GM18502 (cell line): ENCODE results near the gene ARID3A.

Experiments used
- ATAC-seq: cut with Tn5 transposase; IDR thresholded peaks from one replicate; pipeline ENCODE4 v1.9.1; 2021; ENCODE audit warnings: mild to moderate bottlenecking; ENCODE audit not compliant: unreplicated experiment, poor library complexity

Gene ARID3A

GRCh38 chr19:928471-929202, 2.8 kb downstream of the ARID3A start:
- no peak for ATAC-seq

- no peak for ATAC-seq
Observed at GRCh38 chr19:929203-929890, 3.5 kb downstream of the ARID3A start.

DNA sequence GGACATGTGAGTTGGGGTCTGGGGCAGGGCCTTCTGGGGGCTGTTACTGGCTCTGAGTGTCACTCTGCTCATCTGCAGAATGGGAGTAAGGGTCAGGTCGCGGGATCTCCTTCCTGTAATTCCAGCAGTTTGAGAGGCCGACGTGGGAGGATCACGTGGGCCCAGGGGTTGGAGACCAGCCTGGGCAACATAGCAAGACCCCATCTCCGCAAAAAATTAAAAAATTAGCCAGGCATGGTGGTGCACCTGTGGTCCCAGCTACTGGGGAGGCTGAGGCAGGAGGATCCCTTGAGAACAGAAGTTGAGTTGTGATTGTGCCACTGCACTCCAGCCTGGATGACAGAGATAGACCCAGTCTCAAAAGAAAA, 4.0 kb downstream of the ARID3A start:
- ATAC-seq = no peak

DNA sequence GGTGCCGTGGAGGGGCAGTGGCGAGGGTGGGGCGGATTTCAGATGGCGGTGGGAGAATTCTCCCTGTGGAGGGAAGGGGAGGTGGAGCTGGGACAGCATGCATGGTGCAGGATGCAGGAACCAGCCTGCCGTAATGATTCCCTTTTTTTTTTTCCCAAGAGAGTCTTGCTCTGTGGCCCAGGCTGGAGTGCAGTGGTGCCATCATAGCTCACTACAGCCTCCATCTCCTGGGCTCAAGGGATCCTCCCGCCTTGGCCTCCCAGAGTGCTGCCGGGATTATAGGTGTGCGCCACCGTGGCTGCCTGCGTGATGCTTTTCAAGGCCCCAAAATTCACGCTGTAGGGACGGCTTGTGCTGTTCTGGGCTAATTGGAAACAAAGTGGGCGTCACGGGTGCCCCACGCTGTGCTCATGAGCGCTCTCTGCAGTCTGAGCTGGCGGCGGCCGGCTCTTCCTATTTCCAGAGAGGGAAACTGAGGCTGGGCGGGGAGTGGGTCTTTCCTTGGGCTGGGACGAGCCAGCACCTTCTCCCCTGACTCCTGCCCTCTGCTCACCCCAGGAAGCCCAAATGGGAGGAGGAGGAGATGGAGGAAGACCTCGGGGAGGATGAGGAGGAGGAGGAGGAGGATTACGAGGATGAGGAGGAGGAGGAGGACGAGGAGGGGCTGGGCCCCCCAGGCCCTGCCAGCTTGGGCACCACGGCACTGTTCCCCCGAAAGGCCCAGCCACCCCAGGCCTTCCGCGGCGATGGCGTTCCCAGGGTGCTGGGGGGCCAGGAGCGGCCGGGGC, 6.2 kb downstream of the ARID3A start:
- ATAC-seq = no peak

- no peak for ATAC-seq
Observed at GRCh38 chr19:932648-933552, 7.1 kb downstream of the ARID3A start.

- ATAC-seq = no peak
Observed at GRCh38 chr19:933553-933882, 7.7 kb downstream of the ARID3A start.

DNA sequence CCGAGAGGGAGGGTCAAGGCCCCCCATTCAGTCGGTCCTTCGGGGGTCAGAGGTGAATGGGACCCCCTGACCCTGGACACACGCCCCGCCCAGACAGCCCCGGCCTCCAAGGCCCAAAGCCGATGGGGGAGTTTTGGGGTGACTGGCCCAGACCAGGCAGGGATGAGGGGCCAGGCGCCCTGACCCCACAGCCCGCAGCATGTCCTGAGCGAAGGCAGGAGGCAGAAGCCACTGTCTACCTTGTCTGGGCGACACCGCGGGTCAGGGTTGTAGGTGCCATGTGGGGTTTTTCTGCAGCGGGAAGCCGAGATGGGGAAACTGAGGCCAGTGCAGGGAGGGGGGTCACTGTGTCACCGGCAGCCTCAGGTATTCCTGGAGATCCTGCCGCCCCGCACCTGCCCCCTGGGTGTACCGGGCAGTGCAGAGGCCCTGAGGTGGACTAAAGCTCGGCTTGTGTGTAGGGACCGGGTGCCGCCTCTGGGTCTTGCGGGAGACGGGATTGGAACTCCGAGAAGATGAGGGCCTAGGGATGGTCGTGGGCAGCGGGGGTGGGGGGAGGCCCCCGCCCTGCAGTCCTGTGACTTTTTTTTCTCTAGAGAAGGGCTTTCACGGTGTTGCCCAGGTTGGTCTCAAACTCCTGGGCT, 8.5 kb downstream of the ARID3A start:
- ATAC-seq = no peak

DNA sequence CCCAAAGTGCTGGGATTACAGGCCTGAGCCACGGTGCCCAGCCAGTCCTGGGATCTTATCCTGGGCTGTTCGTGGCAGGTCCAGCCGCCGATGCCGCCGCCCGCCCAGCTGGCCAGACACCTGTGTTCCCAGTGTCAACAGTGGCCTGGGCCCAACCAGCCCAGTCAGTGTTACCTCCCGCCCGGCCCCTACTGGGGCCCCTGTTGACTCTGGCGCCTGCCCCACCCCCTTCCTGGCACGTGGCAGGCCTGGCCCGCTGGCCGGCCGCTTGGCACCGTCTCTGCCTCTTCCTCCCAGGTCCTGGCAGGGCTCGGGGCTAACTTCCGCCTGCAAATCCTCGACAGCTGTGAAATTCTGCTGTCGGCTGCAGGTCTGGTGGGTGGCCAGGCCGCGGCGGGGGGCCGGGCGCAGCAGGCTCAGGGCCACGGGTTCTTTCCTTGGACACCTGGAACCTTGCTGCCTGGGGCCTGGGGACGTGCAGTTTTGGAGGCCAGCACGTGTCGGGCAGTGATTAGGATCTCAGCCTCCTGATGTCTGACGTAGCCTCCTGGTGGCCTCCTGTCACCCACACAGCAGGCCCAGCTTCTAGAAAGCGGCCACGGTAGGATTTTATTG, 9.1 kb downstream of the ARID3A start:
- no peak for ATAC-seq

DNA sequence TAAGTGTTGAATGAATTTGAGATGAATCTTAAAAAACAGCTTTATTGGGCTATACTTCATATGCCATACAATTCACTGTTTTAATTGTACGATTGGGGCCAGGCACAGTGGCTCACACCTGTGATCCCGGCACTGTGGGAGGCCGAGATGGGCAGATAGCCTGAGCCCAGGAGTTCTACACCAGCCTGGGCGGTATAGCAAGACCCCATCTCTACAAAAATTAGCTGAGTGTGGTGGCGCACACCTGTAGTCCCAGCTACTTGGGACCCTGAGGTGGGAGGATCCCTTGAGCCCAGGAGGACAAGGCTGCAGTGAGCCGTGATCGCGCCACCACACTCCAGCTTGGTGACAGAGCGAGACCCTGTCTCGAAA, 10.3 kb downstream of the ARID3A start:
- ATAC-seq = no peak

DNA sequence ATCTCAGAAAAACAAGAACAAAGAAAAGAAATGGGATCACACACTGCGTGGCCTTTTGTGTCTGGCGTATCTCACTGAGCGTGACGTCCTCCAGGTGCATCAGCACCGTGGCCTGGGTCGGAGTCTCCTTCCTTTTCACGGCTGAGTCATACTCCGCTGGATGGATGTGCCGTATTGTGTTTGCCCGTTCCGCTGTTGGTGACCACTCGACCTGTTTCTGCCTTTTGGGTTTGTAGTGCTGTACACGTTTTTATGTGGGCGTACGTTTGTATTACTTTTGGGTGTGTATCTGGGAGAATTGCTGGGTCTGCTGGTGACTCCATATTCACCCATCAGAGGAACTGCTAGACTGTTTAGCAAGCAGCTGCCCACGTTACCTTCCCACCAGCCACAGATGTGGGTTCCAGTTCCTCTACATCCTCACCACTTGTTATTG, 11.4 kb downstream of the ARID3A start:
- no peak for ATAC-seq

GRCh38 chr19:938233-938923, 12.5 kb downstream of the ARID3A start:
- ATAC-seq = no peak

DNA sequence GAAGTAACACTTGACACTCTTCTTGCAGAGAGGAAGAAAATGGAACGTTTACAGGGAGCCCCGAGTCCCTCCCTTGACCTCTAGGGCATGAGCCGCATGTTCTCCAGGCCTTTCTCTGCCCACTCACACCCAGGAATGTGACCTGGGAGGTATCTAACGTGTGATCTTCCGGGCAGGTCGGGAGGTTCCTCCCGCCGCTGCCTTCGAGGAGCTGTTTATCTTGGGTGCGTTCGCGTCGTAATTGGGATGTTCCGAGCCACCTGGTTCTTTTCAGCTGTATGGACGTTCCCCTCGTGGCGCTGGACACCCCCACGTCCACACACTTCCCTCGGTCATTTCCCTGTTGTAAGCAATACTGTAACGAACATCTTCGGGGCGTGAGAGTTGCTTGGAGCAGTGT, 13.6 kb downstream of the ARID3A start:
- no peak for ATAC-seq

DNA sequence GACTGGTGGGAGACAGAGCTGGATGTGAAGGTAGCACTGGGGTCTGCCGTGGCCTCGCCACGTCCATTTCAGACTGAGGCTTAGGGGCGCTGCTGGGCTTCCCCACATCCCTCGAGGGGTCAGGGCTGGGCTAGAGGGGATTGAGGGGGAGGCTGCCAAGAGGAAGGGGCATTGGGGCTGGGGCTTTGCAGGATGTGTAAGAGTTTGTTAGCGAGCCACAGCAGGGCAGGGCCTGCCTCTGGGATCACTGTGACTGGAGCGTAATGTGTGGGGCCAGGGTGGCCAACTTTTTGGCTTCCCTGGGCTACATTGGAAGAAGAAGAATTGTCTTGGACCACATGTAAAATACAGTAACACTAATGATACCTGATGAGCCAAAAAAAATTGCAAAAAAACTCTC, 14.1 kb downstream of the ARID3A start:
- ATAC-seq = no peak

- ATAC-seq = no peak
Observed at GRCh38 chr19:940591-941291, 14.9 kb downstream of the ARID3A start.

DNA sequence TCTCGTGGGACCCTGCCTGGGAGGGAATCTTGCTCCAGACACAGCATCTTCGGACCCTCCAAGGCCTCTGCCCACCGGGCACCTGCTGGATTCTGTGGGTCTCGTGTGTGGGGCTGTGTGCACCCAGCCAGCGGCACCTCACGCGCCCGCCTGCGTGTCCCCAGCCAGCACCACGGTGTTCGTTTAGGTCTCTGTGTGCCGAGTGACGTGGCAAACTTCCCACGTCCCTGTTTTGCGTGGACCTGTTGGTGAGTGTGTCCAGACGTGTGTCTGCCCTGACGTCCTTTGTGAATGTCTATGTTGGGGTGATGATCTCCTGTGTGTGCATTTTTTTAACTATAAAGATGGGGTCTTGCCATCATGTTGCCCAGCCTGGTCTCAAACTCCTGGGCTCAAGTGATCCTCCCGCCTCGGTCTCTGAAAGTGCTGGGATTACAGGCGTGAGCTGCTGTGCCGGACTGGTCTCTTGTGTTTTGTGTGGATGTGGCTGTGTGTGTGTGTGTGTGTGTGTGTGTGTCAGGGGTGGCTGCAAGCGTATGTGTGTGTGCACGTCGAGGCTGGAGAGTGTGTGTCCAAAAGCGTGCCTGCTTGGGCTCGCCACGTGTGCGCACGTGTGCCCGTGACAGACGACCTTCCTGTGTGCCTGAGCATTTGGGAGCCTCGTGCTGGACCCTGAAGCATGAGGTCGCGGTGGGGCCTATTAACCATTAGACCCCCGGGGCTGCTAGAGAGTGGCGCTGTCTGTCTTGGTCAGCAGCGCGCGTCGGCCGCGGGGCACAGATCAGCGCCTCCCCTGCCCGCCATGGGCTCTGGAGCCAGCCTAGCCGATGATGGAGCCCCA, 15.7 kb downstream of the ARID3A start:
- ATAC-seq = no peak

- no peak for ATAC-seq
Observed at GRCh38 chr19:942133-942645, 16.4 kb downstream of the ARID3A start.

- no peak for ATAC-seq
Observed at GRCh38 chr19:943551-944170, 17.8 kb downstream of the ARID3A start.
